Tibial artery (tissue), 4 donors: ENCODE results near the gene MIER1.

Experiments used
- DNase-seq, 2 donors: peaks; one replicate each; pipeline ENCODE4 v3.0.0-alpha.2; 2019
- H3K27ac ChIP-seq, 2 donors: fragments of 200-600 bp; sonication (generic) in 1 of 2; 1 replicate in 1 of 2; 2 replicates in 1 of 2; pipeline ENCODE4 v1.5.1; 2018 to 2019; ENCODE audit warnings: mild to moderate bottlenecking in 1 of 2
- H3K27me3 ChIP-seq, 2 donors: fragments of 200-600 bp; sonication (generic) in 1 of 2; one replicate each; pipeline versions ENCODE4 v1.5.1 to v1.6.0; 2016 to 2019
- H3K36me3 ChIP-seq, 3 donors: fragments of 200-600 bp; sonication (generic) in 2 of 3; one replicate each; pipeline ENCODE4 v1.5.1; 2016 to 2019; ENCODE audit warnings: mild to moderate bottlenecking in 2 of 3
- H3K4me1 ChIP-seq, 4 donors: fragments of 200-600 bp; sonication (generic) in 2 of 4; 1 replicate in 3 of 4; 2 replicates in 1 of 4; pipeline ENCODE4 v1.5.1; 2016 to 2019
- H3K4me3 ChIP-seq, 2 donors: fragments of 200-600 bp; sonication (generic) in 1 of 2; 1 replicate in 1 of 2; 2 replicates in 1 of 2; pipeline ENCODE4 v1.5.1; 2018 to 2019; ENCODE audit warnings: mild to moderate bottlenecking in 2 of 2
- H3K9me3 ChIP-seq, 3 donors: fragments of 200-600 bp; sonication (generic) in 1 of 3; one replicate each; pipeline ENCODE4 v1.5.1; 2016 to 2019
- CTCF ChIP-seq, 2 experiments: fragments of 200-600 bp in 1 of 2; fragments of 450-650 bp in 1 of 2; IDR thresholded peaks; one replicate each; pipeline ENCODE4 v1.5.1; 2017 to 2019; ENCODE audit warnings: antibody characterized with exemption in 2 of 2, mild to moderate bottlenecking in 1 of 2, moderate library complexity in 1 of 2
- intact Hi-C: fragments of 100-400 bp; cut with DNase I; formaldehyde crosslinking; loops from one replicate; pipeline ENCODE4 v1.15.0; 2023; ENCODE audit warnings: low total_unique reads

MIER1 gene

GRCh38 chr1:66916320-66916719 lies 8.5 kb upstream of the MIER1 start:
- peaks cover 0 to 11% (median 2%) of the 10 kb centered on the region in 4 donors for H3K4me1 ChIP-seq
- no peak overlapping the region for H3K27ac ChIP-seq
- DNase-seq, result no peak
- H3K4me3 ChIP-seq, result no peak overlapping the region
- H3K9me3 ChIP-seq, result no peaks in the 10 kb centered on the region
- intact Hi-C loops, result no loop called here
- TF ChIP-seq CTCF (IDR thresholded peaks at IDR 0.05), result no peak
- no peaks in the 10 kb centered on the region for H3K27me3 ChIP-seq
- no peaks in the 10 kb centered on the region for H3K36me3 ChIP-seq

- Histone ChIP-seq H3K4me1 (peaks cover 0 to 11% (median 2%) of the 10 kb centered on the region in 4 donors), H3K4me3 (no peak overlapping the region), H3K27me3 (no peaks in the 10 kb centered on the region), H3K9me3 (no peaks in the 10 kb centered on the region), H3K36me3 (no peaks in the 10 kb centered on the region), H3K27ac (peak overlapping the region in 1 of 2 donors; percentile 5)
- intact Hi-C loops, result no loop called here
- TF ChIP-seq CTCF (IDR thresholded peaks at IDR 0.05), result no peak
- no peak for DNase-seq
Measured at GRCh38 chr1:66917476-66917875, 7.3 kb upstream of the MIER1 start.

- DNase-seq, result no peak
- no peak for TF ChIP-seq CTCF (IDR thresholded peaks at IDR 0.05)
- Histone ChIP-seq H3K9me3 (no peaks in the 10 kb centered on the region), H3K4me1 (peaks cover 0 to 23% (median 15%) of the 10 kb centered on the region in 4 donors), H3K36me3 (no peaks in the 10 kb centered on the region), H3K4me3 (no peak overlapping the region), H3K27me3 (no peaks in the 10 kb centered on the region), H3K27ac (peak overlapping the region; percentile 5 to 40)
- intact Hi-C loops, result no loop called here
Measured at GRCh38 chr1:66919063-66919462, 5.7 kb upstream of the MIER1 start.

- Histone ChIP-seq H3K27me3 (no peaks in the 10 kb centered on the region), H3K9me3 (no peaks in the 10 kb centered on the region), H3K36me3 (no peaks in the 10 kb centered on the region), H3K4me1 (peaks cover 0 to 26% (median 16%) of the 10 kb centered on the region in 4 donors), H3K4me3 (no peak overlapping the region), H3K27ac (peak overlapping the region in 1 of 2 donors; percentile 5)
- intact Hi-C loops, result loop anchor here (10.0 kb wide), 2 partner anchors 135 to 385 kb away; partner anchors contain the start of genes SGIP1 and SLC35D1
- TF ChIP-seq CTCF (IDR thresholded peaks at IDR 0.05), result no peak
- DNase-seq, result no peak
Measured at GRCh38 chr1:66919828-66920227, 5.0 kb upstream of the MIER1 start.

- no peaks in the 10 kb centered on the region for H3K9me3 ChIP-seq
- TF ChIP-seq CTCF (IDR thresholded peaks at IDR 0.05), result no peak
- intact Hi-C loops, result loop anchor here (10.0 kb wide), 2 partner anchors 134 to 386 kb away; partner anchors contain the start of genes SGIP1 and SLC35D1
- no peak overlapping the region for H3K27ac ChIP-seq
- H3K4me3 ChIP-seq, result no peak overlapping the region
- H3K36me3 ChIP-seq, result no peaks in the 10 kb centered on the region
- H3K4me1 ChIP-seq, result peaks cover 0 to 26% (median 17%) of the 10 kb centered on the region in 4 donors
- DNase-seq, result no peak
- no peaks in the 10 kb centered on the region for H3K27me3 ChIP-seq
Measured at GRCh38 chr1:66920543-66920942, 4.2 kb upstream of the MIER1 start.

GRCh38 chr1:66925558-66925910 lies 744 bp downstream of the MIER1 start:
- Histone ChIP-seq H3K4me1 (peaks cover 0 to 34% (median 25%) of the 10 kb centered on the region in 4 donors), H3K4me3 (peak overlapping the region; percentile 73 to 81), H3K27me3 (no peaks in the 10 kb centered on the region), H3K36me3 (no peaks in the 10 kb centered on the region), H3K27ac (peak overlapping the region; percentile 93 to 97), H3K9me3 (no peaks in the 10 kb centered on the region)
- TF ChIP-seq CTCF (IDR thresholded peaks at IDR 0.05), result no peak
- intact Hi-C loops, result loop anchor here (10.0 kb wide), 2 partner anchors 129 to 391 kb away; partner anchors contain the start of genes SGIP1 and SLC35D1
- DNase-seq, result no peak
